HUES64 (cell line): ENCODE measurements around the gene UST.

Experiments
- H3K27ac ChIP-seq: 2 replicates; pipeline ENCODE4 v1.7.0; 2013; ENCODE audit warnings: low read depth, low read length, inconsistent platforms
- H3K27me3 ChIP-seq: 2 replicates; pipeline ENCODE4 v1.6.1; 2013; ENCODE audit warnings: mild to moderate bottlenecking, low read length; ENCODE audit not compliant: insufficient read depth
- H3K36me3 ChIP-seq: 2 replicates; pipeline ENCODE4 v1.6.1; 2013; ENCODE audit warnings: mild to moderate bottlenecking, low read length; ENCODE audit not compliant: insufficient read depth
- H3K4me1 ChIP-seq: 2 replicates; pipeline ENCODE4 v1.6.1; 2013; ENCODE audit warnings: mild to moderate bottlenecking, low read length, moderate library complexity; ENCODE audit not compliant: insufficient read depth
- H3K4me3 ChIP-seq: 2 replicates; pipeline ENCODE4 v1.5.1; 2013; ENCODE audit warnings: mild to moderate bottlenecking, low read length, moderate library complexity
- H3K9ac ChIP-seq: 2 replicates; pipeline ENCODE4 v1.6.1; 2013; ENCODE audit warnings: mild to moderate bottlenecking, low read depth, low read length
- H3K9me3 ChIP-seq: 2 replicates; pipeline ENCODE4 v1.6.1; 2013; ENCODE audit warnings: low read depth, low read length; ENCODE audit not compliant: insufficient read depth
- WGBS: fragments of 150-250, 120-280 bp; methylation state at CpG from one replicate; pipeline ENCODE4 v1.1.7; 2013; ENCODE audit warnings: missing lambda C conversion rate; 5-methylcytosine and 5-hydroxymethylcytosine counted together

Gene UST

DNA sequence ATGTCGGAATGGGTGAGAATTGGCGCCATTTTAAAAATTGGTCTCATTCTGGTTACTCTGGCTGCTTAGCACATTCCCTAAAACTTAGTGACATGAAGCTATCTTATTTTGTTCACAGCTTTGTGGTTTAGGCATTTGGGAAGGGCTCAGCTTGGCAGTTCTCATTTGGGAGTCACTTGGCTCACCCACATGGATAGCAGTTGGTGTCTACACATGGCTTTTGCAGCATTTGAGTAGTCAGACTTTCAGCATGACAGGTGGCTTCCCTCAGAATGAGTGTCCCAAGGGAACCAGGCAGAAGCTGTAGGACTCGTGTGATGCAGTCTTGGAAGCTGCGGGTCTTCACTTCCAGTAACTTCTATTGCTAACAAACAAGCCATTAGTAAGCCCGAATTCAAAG, 64.6 kb downstream of the UST start:
- no peaks in the 10 kb centered on the region for H3K27me3 ChIP-seq

DNA sequence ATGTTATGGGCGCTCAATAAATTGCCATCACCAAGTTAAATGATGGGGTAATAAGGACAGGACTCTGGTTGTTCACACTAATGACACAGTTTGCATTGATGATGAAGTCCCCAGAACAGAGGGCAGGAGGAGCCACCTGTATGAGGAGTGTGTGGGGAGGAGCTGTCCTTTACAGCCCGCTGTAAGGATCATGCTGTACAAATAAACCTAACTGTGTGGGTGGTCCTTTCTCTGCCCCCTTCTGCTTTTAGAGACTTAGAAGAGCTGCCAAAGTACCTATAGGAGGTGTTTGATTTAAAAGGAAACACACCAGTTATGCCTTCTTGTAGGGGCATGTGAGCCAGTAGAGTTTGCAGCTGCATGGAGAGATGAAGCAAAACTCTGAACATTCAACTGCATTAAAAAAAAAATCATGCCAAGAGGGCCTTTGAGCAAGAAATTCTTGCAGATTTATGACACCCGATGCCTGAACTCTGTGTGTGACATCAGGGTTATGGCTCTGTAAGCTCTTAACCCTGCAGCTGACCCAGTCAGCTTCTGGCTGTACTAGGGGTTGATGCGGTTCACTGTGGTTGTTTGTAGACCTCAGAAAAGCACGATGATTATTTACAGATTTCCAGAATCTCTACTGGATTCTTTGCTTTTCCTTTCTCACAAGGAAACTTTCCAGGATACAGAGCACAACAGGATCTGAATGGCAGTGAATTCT, 67.4 kb downstream of the UST start:
- no peak overlapping the region for H3K4me3 ChIP-seq
- H3K9ac ChIP-seq, result no peak overlapping the region
- H3K36me3 ChIP-seq, result no peaks in the 10 kb centered on the region; the same call in 1 of the 2 replicates
- no peaks in the 10 kb centered on the region for H3K27me3 ChIP-seq
- no peak overlapping the region for H3K27ac ChIP-seq
- WGBS, result 80% methylated on average over 5 of the region's 5 CpGs
- peaks cover 12% of the 10 kb centered on the region; the same call in 1 of the 2 replicates for H3K9me3 ChIP-seq
- H3K4me1 ChIP-seq, result peaks cover 37% of the 10 kb centered on the region

More for the DNA sequence above, 64.6 kb downstream of the UST start:
- no peak overlapping the region for H3K27ac ChIP-seq
- no peak overlapping the region for H3K9ac ChIP-seq
- peaks cover 3% of the 10 kb centered on the region; the same call in 1 of the 2 replicates for H3K36me3 ChIP-seq
- H3K4me1 ChIP-seq, result peaks cover 10% of the 10 kb centered on the region
- 99% methylated on average over 5 of the region's 5 CpGs for WGBS
- H3K9me3 ChIP-seq, result peaks cover 12% of the 10 kb centered on the region; the same call in 1 of the 2 replicates
- no peak overlapping the region for H3K4me3 ChIP-seq

DNA sequence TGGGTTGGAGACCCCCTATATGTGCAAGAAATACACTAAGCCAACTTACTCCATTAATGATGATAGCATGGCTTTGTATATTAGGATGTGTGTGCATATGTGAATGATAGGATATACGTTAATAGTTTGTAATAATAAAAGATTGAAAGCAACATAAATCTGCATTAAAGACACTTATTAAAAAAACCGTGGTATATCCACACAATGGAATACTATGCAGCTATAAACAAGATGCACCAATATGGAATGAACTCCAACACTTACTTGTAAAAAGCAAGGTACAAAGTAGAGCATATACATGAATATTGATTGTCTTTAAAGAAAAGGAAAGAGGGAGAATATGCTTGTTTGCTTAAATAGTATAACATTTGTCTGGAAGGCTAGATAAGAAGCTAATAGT, 68.0 kb downstream of the UST start:
- Histone ChIP-seq H3K27me3 (no peaks in the 10 kb centered on the region), H3K9me3 (peaks cover 12% of the 10 kb centered on the region; the same call in 1 of the 2 replicates), H3K9ac (no peak overlapping the region), H3K36me3 (no peaks in the 10 kb centered on the region; the same call in 1 of the 2 replicates), H3K4me1 (peaks cover 43% of the 10 kb centered on the region), H3K27ac (no peak overlapping the region), H3K4me3 (no peak overlapping the region)
- 100% methylated on average over 1 of the region's 2 CpGs for WGBS

DNA sequence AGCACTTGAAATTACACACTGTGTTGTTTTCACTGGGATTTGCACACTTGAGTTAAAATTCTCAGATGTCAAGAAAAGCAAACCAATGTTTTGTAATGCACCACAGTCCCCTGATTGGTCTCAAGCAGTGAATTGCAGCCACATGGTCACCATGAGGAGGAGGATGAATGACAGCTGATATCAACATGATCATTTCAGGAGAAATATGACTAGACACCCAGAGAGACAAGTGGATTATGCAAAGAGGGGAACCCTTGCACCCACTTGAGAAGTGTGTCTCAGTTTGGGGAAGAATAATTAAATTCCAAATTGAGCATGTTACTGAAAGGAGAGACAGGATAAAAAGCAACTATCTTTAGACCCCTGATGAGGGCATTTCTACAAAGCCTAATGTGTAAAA, 69.3 kb downstream of the UST start:
- Histone ChIP-seq H3K27me3 (no peaks in the 10 kb centered on the region), H3K27ac (no peak overlapping the region), H3K9me3 (peaks cover 12% of the 10 kb centered on the region; the same call in 1 of the 2 replicates), H3K4me1 (peaks cover 48% of the 10 kb centered on the region), H3K4me3 (no peak overlapping the region), H3K9ac (no peak overlapping the region), H3K36me3 (no peaks in the 10 kb centered on the region; the same call in 1 of the 2 replicates)

DNA sequence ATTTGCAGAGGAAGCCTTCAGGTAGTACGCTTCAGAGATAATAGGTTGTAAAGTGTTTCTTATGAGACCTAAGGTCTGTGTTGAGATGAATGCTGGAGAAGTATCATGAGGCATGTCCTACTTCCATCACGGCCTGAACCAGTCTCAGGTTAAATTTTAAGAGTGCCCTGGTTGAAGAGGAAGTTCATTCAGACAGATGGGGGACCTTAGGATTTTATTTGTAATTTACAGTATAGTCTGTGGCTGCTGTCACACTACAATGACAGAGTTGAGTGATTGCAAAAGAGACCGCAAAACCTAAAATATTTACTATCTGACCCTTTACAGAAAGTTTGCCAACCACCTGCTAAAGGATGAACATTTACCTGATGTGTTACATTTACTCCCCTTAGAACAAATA, 70.9 kb downstream of the UST start:
- WGBS, result 84% methylated on average over 3 of the region's 3 CpGs
- Histone ChIP-seq H3K27me3 (no peaks in the 10 kb centered on the region), H3K9me3 (peaks cover 9% of the 10 kb centered on the region; the same call in 1 of the 2 replicates), H3K4me1 (peaks cover 56% of the 10 kb centered on the region), H3K36me3 (no peaks in the 10 kb centered on the region; the same call in 1 of the 2 replicates), H3K27ac (peak overlapping the region; percentile 91), H3K9ac (no peak overlapping the region), H3K4me3 (no peak overlapping the region)

DNA sequence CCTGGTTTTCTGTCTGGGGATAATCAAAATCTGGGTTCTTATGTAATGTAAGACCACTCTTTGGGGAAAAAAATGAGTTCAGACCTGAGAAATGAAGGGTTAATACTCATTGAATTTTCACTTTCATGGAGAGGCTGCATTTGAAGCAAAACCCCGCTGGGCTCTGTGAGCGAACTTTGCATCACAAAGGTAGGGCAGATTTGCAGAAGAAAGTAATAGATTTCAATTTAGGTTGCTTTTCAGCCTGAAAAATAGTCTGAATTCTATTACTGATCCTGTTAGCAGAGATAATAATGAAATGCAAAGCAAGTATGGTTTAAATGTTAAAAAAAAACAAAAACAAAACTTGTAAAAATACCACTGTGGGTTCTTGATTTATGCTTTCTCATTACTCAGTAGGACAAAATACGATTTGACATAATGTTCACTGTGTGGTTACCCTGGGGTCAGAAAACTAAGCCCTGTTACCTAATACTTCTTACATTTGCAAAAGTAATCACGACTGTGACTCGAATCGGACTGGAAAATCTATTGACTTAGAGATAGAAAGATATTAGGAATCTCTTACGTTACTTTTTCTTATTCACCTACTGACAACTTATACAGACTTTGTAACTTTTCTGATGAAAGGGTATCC, 72.2 kb downstream of the UST start:
- H3K9me3 ChIP-seq, result peaks cover 9% of the 10 kb centered on the region; the same call in 1 of the 2 replicates
- no peaks in the 10 kb centered on the region; the same call in 1 of the 2 replicates for H3K36me3 ChIP-seq
- H3K27ac ChIP-seq, result peak overlapping the region; percentile 91
- H3K27me3 ChIP-seq, result no peaks in the 10 kb centered on the region
- H3K4me1 ChIP-seq, result peaks cover 56% of the 10 kb centered on the region
- peak overlapping the region; percentile 13; the same call in 1 of the 2 replicates for H3K9ac ChIP-seq
- peak overlapping the region; percentile 25 for H3K4me3 ChIP-seq
- 3% methylated on average over 3 of the region's 7 CpGs for WGBS

DNA sequence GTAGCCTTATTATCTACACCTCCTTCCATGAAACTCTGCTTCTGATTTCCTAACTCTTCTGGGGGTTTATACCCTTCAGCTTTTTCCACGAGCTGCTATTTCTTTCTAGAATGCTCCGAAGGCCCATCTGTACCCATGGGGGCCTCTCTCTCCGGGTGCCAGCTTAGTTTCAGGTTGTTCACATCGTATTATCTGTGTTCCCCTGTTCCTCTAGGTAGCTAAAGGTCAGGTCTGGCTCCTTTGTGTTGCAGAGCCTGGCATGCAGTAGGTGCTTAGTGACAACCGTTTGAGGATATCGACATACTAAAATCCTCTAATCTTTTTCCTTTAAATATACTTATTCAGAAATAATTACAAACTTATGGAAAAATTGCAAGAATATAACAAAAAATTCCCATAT, 73.0 kb downstream of the UST start:
- Histone ChIP-seq H3K36me3 (no peaks in the 10 kb centered on the region), H3K9ac (peak overlapping the region; percentile 22; the same call in 1 of the 2 replicates), H3K27ac (peak overlapping the region; percentile 91), H3K4me1 (peaks cover 56% of the 10 kb centered on the region), H3K4me3 (peak overlapping the region; percentile 25; the same call in 1 of the 2 replicates), H3K27me3 (no peaks in the 10 kb centered on the region), H3K9me3 (peaks cover 4% of the 10 kb centered on the region; the same call in 1 of the 2 replicates)
- 44% methylated on average over 6 of the region's 6 CpGs for WGBS

DNA sequence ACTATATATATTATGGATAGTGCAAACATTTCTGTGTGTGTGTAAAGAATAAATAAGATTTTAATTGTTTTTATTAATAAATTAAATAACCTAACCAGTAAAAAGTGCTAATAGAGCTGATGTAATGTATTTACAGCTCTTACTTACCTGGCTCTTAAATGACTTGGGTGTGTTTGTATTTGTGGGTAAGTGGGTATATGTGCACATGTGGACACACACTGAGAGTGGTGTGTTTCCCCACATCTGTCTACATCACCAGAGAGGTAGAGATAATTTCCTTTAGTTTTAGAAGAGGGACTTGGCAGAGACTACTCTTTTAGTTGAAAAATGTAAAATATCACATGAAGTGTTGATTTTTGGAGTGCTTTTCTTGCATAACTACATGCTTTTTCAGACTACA, 76.0 kb downstream of the UST start:
- Histone ChIP-seq H3K27me3 (no peaks in the 10 kb centered on the region), H3K9ac (no peak overlapping the region), H3K27ac (no peak overlapping the region), H3K4me3 (no peak overlapping the region), H3K4me1 (peaks cover 31% of the 10 kb centered on the region), H3K9me3 (no peaks in the 10 kb centered on the region), H3K36me3 (no peaks in the 10 kb centered on the region)

DNA sequence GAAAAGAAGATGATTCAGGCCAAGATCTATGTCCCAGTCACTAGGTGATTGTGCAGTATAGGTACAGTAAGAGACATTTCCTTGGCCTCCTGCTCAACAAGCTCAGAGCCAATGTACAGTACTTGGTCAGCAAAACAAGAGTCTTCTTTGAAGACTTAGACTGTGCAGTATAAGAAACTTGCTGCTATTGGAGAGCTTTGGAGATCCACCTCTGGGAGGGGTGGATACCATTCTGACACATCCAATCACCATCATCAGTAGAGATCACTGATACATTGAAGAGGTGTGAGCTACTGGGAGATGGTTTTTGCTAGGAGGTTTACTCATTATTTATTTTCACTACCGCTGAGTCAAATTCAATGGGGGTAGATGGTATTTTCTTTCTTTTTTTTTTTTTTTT, 77.5 kb downstream of the UST start:
- Histone ChIP-seq H3K9me3 (no peaks in the 10 kb centered on the region), H3K4me3 (no peak overlapping the region), H3K36me3 (no peaks in the 10 kb centered on the region), H3K4me1 (peaks cover 26% of the 10 kb centered on the region), H3K9ac (no peak overlapping the region), H3K27me3 (no peaks in the 10 kb centered on the region), H3K27ac (no peak overlapping the region)
- WGBS, result no CpG with 5 or more reads among the region's 1 CpG

DNA sequence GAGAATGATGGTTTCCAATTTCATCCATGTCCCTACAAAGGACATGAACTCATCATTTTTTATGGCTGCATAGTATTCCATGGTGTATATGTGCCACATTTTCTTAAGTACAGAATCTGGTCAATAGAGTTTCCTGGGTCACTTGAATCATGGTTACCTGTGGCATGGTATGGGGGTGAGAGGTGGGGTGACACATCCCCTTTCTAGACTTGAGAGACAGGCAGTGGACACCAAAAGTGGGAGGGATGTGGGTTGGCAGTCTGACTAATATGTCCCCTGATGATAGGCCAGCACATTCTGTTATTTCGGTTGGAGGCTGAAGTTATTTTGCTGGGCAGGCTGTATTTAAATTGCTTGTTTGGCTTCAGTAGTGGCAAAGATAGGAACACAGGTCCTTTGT, 78.1 kb downstream of the UST start:
- WGBS, result 77% methylated on average over 1 of the region's 1 CpG
- Histone ChIP-seq H3K9me3 (no peaks in the 10 kb centered on the region), H3K4me1 (peaks cover 24% of the 10 kb centered on the region), H3K9ac (no peak overlapping the region), H3K27me3 (no peaks in the 10 kb centered on the region), H3K4me3 (no peak overlapping the region), H3K27ac (no peak overlapping the region), H3K36me3 (no peaks in the 10 kb centered on the region)

DNA sequence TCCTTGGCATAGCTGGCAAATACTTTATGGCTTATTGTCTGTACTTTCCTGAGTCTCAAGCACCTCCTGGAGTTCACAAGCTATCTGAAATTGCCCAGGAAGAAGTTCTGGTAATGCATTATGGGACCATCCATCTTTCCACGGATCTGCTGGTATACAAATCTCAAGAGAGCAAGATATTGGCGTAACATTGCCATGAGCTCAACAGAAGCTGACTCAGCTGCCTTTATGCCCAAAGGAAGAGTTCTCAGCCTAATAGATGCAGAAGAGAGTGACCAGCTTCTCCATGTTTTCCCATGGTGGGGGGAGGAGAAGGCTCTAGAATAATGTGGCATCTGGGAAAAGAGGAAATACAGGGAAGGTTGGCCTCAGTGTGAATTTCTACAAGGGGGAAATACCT, 78.7 kb downstream of the UST start:
- Histone ChIP-seq H3K36me3 (no peaks in the 10 kb centered on the region), H3K4me3 (no peak overlapping the region), H3K9ac (no peak overlapping the region), H3K27ac (no peak overlapping the region), H3K9me3 (no peaks in the 10 kb centered on the region), H3K4me1 (peaks cover 25% of the 10 kb centered on the region), H3K27me3 (no peaks in the 10 kb centered on the region)
- 93% methylated on average over 2 of the region's 2 CpGs for WGBS
